DMS79 (cell line): ENCODE results near the gene TBC1D2B.

Source experiments
- DNase-seq: peaks from one replicate; lab custom pipeline; 2025; lab: John Stamatoyannopoulos, UW

TBC1D2B gene

DNA sequence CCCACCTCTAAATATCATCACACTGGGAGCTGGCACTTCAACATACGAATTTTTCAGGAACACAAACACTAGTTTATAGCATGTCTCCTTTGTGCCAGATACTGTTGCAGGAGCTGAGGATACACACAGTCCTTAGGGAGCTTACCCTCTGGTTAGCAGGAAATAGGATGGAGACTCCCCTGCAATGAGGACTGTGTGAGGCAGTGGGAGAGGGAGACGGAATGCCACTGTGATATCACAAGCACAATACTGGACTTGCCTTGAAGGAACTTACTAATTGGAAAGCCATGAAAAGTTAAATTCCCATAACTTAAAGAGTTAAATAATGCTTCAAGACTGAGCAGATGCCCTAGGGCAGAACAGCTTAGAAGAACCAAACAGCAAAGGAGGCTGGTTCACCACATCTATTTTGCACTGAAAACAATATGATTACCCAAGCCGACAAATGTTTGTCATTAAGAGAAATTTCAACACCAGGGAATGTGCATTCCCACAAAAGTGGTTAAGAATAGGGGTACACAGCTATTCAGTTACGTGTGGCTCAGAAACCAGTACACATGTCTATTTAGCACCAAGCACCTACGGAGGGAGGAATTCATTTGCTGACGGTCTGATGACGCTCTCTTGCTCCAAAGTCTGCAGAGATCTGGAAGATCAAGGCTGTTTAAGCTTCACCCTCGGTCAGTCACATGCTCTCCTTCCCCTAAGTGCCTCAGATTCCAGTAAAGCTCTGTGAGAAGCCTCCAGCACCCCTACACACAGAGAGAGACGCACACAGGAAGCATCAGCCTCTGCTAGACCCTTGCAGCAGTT, 5.2 kb downstream of the TBC1D2B start:
- DNase-seq, result no peak

DNA sequence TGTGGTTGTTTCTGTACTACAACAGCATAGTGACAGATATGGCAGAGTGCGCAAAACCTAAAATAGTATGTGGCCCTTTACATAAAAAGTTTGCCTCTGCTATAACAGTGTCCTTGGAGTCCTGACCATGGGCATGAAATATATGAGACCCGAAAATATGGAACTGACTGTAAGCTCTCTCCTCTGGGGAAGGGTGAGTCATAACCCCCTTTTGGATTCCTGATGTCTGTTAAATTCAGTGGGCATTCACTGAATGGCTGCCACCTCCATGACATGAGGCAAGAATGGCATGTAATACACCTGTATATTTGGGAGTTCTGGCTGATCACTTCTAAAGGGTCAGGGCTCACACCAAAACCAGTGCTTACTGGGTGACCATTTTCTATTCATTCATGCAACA, 6.1 kb downstream of the TBC1D2B start:
- DNase-seq, result no peak

DNA sequence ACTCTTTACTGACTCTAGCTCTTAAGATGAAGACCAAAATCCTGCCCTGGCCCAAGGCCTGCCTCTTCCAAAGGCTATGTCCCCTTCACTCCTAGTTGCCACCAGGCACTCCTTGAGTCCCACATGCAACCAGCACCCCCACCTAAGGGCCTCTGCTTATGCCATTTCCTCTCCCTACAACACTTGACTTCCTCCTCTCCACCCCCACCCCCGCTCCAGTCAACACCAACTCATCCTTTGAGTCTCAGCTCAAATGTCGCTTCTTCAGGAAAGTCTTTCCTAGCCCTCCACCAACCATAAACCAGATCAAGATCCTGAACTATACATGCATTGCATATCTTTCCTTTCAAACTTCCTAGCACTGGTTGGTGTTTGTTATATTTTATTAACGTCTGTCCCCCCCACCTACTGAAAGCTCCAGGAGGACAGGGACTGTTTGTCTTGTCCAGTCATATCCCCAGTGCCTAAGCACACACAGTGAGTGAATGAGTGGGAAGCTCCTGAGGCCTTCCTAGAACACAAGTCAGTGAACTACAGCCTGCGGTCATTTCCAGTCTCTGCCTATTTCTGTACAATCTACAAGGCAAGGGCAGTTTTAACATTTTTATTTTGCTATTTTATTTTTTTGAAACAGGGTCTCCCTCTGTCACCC, 7.3 kb downstream of the TBC1D2B start:
- DNase-seq, result no peak

DNA sequence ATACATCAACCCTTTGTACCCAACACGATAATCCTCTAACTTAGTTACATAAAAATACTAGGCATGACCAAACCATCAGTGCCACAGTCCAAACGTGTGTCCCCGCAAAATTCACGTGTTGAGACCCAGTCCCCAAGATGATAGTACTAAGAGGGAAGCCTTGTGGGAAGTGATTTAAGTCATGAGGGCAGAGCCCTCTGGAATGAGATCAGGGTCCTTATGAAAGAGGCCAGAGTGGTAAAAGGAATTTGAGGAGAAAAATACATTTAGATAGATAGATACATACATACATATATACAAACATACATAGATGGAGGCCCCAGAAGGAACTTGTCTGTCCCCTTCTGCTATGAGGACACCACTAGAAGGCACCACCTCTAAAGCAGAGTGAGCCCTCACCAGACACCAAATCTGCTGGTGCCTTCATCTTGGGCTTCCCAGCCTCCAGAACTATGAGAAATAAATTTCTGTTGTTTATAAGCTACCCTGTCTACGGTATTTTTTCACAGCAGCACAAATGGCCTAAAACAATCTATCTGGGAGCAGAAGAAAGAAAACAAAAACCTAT, 8.0 kb downstream of the TBC1D2B start:
- no peak for DNase-seq

DNA sequence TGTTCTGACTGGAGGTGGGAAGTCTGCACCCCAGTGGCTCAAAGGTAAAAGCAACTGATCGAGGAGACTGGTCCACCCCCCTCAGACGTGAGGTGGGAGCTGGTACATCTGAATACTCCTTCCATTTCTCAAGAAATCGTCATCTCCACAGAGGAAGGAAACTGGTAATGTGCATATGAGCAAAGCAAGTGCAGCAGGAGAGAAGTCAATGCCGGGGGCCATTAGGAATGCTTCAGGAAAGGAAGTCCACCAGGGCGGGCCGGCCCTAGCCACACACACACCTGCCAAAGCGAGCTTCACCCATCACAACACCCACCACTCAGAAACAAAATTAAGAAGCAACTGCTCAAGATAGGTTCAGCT, 8.5 kb downstream of the TBC1D2B start:
- no peak for DNase-seq

DNA sequence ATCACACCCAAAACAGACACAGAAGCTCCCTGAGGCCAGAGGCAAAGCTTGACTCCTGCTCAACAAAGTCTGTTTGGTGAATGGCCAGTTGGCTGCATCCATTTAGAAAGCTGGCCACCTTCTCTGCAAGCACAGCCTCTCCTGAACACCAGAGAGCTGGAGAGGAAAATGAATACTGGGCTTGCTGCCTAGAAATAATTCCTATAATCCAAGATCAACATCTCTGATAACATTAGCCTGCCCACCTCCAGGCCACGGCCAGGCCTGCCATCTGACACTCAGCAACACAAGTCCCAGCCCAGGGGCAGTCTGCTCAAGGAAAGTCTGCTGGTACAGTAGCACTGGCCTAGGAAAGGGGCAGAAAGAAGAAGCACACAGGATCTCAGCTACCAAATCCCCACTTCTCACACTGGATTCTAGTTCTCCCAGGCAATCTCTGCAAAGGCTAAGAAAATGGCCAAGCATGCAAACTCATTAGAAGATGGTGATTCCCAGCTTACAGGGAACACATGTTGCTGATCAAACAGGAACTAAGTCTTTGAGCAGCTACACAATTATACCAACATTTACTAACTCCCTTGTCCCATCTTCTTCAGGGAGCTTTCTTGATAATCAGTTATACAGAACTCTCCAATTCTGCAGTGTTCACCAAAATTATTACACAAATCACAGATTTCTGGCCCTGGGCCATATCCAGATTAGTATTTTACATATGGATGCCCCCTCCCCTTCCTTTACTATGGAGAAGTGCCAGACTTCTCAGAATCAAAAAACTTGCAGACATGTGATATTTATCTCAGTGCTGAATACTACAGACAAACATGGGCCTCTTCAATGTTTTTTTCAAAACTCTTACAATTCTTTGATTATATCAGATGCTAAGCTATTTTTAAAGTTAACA, 9.9 kb downstream of the TBC1D2B start:
- no peak for DNase-seq

DNA sequence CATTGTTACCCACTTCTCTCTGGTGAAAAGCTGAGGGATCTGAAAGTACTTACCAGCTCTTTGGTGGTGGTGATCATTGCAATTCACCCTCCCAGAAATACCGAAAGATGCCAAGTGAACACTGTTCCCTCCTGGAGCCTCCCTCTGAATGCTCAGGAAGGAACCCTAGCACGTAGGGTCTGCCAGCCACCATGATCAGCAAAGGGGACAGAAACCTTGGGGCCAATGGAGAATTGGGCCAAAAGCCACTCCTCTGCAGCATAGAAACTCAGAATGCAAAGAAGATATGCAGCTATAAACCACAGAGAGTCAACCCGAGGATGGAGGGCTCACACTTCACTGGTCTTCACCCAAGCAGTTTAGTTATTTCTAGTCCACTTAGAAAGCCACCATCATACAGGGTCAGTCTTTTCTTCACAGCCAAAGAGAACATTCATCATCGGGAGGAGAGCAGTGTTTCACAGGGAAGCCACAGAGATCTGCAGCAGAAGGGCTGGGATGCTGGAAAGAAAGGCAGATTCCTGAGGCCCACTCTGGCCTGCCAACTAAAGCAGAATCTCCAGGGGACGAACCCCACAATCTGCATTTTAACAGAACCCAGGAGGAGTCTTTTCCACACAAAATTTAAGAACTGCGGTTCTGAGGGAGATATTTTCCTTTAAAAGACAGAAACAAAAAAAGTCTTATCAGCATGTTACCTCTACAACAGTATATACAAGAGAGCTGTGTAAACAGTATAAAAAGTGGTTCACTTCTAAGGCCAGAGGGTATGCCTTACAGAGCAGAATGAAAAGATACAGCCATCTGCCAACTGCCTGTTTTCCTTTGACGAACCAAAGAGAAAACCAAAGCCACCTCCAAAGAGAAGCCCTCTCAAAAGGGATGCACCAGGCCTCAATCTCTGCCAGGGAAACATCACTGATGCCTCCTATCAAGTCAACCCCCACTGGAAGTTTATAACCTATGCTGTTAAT, 11.3 kb downstream of the TBC1D2B start:
- no peak for DNase-seq

DNA sequence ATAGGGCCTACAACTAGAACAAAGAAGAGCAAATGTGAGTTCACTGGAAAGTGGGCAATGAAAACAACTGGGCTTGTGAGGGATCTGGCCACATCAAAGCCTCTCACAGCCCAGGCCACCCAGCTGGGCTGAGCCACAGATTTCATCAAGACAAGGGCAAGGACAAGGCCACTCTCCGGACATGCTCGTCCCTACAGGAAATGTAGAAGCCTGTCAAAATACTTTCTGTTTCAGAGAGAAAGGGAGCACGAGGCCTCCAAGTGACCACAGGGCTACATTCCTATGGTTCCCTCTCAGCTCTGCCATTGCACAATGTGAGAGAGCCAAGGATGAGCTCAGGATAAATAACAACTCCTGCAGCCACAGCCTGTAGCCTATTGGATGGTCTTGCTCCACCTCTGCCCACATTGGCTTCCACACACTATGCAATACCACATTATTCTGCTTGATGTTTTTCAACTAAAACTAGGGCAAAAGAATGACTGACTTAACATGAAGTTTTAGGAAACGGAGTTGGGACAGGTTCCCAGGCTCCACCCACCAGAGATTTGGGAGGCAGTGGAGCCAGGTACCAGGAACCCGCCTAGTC, 12.1 kb downstream of the TBC1D2B start:
- DNase-seq, result no peak

DNA sequence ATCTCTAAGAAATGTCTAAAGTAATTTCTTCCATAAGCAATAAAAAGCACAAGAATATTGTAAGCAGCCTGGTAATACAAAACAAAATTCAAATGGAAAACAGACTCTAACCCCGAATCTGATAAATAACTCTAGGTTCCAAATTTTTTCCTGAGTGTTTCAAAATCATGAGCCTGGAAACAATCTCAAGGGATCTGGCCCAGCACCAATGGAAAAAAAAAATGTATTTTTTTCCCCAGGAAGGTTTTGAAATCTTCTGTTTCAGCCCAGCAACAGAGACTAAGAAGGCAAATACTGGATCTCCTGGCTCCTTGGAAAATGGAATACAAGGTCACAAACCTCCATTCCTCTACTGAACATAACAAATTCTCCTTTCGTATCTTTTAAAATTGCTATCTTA, 13.0 kb downstream of the TBC1D2B start:
- no peak for DNase-seq

DNA sequence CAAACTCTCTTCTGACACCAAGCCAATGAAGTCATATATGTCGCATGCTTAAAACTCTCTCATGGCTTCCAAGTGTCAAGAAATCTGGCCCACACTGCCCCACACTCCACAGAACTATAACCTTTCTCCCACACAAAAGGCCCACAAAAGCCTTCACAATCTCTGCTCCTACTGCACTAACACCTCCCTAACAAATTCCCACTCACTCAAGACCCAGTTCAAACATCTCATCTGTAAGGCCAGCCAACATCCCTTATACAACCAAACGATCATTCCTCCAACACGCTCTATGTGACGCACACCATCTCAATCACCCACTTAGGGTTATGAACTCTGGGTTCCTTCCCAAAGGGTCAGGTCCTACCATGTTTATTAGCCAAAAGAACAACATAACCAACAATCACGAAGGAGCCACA, 13.5 kb downstream of the TBC1D2B start:
- DNase-seq, result no peak

DNA sequence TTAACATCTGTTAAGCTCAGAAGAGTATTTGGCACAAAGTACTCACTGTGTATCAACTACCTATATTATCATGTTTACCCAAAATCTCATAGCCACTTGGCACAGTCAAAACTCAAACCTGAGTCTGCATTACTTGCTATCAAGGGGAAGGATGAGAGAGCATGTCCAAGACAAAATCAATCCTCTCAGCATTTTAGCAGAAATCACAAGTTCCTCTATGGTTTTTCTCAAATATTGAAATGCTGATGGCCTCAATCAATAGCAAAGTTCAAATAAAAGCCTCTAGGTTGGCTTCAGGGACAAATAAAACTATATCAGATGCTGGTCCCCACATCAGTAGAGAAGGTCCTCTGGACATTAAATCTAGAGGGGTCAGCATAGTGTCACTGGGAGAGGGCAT, 14.3 kb downstream of the TBC1D2B start:
- DNase-seq, result no peak

DNA sequence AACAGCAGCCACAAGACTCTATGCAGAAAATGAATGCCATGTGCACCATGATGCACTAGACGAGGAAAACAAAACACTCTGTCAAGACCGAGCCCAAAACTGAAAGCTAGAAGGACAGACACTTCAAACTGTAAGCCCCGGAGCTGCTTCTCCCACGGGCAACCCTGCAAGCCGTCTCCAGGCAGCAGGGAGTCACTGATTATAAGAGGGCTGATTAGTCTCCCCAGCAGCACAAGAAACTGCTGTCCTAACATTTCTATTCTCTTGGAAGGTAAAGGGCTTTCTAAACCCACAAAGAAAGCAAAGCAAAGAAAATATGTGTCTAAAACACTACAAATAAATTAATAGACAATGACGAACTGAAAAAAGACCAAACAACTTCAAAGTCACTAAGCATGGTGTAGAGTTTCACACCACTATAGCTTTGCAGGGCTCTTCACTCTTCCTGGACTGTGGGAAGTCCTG, 15.5 kb downstream of the TBC1D2B start:
- no peak for DNase-seq

DNA sequence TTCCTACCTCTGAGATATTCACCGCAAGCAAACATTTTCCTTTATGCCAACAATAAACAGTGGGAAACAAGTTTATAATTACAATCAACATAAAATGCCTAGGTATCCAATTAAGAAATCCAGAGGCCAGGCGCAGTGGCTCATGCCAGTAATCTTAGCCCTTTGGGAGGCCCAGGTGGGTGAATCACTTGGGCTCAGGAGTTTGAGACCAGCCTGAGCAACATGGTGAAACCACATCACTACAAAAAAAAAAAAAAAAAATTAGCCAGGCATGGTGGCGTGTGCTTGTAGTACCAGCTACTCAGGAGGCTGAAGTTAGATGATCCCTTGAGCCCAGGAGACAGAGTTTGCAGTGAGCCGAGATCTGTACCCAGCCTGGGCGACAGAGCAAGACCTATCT, 17.3 kb downstream of the TBC1D2B start:
- no peak for DNase-seq

DNA sequence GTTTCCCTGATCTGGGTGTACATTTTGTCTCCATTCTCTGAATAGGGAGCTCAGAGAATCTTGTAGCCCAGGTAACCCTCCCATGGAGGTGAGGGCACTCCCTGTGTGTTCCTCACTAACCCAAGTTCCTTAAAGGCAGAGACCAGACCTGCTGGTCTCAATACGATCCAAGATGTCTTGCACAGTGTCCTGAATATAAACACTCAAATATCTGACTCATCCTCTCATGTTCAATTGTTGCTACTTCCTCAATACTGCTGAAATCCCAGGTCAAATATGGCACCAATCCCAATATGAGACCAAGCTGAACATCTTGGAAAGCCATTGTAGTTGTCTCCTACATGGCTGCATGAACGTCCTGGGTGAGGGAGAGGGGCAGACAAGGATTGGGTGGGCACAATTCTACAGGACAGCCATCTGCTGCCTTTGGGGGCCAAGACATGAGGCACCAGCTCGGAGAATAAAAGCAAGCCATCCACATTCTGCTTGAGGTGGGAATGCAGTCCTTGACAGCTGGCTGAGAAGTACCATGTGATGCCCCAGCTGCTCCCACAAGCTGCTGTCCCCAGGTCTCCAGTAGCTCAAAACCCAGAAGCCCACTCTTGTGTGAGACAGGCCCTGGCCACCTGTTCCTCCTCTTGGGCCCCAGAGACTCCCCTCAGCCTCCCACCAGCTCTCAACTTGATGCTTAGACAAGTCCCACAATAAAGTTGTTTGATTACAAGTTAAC, 18.2 kb downstream of the TBC1D2B start:
- no peak for DNase-seq

DNA sequence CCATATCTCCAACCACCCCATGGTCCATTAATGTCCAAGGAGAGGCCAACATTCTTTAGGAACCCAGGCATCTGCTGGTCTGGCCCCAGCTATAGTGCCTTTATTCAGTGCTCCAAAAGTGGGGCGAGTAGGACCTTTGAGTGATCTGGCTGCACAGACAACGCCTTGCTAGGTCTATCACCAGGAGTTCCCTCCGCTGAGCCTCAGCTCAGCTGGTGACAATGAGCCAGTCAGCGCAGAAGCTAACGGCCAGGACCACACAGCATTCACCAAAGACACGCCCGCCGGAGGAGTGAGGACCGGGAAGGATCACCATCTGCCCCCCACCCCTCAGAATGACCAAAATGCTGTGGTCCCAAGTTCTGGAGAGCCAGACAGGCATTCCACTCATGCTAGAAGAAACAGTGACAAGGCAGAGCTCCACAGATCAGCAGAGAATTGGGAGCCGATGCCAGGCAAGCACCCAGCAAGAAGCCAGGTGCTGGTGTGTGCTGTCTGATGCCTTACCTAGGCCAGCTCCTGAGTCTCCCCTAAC, 19.0 kb downstream of the TBC1D2B start:
- DNase-seq, result no peak

DNA sequence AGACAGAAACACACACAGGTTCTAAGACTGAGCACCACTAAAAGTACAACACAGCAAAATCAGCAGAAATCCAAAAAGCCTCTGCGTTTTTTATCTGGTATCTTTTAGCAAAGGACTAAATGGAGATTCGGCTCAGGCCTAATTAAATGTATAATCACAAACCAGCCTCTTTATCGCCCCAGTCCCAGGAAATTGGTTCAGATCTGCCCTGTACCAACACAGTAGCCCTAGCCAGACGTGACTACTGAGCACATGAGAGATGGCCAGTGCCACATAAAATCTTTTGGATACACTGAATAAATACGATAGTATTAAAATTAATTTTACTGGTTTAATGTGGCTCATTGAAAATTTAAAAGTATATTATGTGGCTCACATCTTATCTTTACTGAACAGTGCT, 19.7 kb downstream of the TBC1D2B start:
- no peak for DNase-seq

DNA sequence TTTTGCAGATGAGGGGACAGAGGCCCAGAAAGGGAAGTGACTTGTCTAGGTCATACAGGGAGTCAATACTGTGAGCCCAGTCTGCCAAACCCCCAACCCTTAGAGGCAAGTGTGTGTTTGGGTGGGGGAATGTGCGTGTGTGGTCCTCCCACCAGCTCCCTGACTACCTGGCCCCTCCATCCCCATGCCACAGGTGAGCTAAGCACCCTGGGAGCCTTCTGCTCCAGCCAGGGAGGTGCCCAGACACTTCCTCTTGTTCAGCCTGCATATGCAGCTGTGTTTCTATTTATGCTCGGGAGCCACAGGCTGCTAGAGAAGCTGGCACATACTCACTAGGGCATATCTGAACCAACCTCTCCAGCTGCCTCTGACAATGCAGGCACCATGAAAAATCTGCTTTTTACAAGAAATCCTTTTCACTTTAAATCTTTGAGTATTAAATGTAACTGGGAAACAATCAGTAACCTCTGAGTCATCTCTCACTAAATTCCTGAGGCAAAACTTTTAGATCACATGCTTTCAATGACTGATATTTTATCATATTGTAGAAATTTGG, 20.7 kb downstream of the TBC1D2B start:
- DNase-seq, result no peak

DNA sequence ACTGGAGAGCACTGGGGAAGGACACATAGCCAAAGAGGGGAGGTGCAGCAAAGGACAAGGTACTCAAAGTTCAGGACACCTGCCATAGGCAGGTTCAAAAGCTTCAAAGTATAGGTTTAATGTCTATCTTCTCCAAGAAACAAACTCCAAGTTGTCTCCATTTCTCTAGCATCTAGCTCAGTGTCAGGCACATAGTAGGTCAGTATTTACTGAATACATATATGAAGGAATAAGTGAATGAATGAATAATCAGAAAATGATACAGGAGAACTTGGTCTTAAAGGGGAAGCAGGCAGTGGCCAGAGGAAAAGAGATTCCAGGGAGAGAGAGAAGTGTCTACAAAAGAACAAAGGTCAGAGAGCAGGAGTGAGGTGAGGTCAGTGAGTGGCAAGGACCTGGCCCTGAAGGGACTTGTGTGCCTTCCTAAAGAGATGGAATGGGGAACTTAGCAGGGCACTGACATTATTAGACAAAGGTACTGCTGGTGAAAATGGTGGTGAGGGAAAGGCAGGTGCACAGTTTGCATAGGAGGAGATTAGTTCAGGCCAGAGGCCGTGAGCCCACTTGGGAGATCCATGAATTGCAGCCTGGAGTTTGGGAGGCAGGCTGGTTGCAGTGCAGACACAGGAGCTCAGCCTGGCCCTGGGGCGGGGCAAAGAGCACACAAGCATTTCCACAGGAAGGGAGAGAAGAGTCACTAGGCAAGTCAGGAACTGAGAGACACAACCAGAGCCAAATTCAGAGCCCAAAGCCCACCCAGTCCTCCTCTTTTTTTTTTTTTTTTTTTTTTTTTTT, 21.4 kb downstream of the TBC1D2B start:
- no peak for DNase-seq

DNA sequence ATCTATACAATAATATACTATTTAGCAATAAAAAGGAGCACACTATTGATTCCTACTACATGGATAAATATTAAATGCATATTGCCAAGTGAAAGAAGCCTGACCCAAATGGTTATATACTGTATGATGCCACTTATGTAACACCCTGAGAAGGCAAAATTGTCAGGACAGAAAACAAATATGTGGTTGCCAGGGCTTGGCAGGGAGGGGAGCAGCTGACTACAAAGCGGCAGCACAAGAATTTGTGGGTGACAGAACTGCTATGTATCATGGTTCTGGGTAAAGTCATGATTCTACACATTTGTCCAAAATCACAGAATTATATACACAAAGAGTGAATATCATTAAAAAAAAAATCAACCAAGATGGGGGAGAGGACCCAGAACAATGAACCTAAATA, 22.5 kb downstream of the TBC1D2B start:
- DNase-seq, result no peak
